Measurements from ENCODE around the gene TSACC. TPM values are rescaled to one million over a fixed set of nuclear protein-coding genes. Genes with fewer than 3 reads are reported as not detected.

Gene TSACC
- total and polyA plus RNA-seq, 9 of the 15 experiments (the other 6 are each of a cell fraction or from before 2014, with no cell fraction given): 0.45 to 7.4 (median 2.6) TPM

DNA sequence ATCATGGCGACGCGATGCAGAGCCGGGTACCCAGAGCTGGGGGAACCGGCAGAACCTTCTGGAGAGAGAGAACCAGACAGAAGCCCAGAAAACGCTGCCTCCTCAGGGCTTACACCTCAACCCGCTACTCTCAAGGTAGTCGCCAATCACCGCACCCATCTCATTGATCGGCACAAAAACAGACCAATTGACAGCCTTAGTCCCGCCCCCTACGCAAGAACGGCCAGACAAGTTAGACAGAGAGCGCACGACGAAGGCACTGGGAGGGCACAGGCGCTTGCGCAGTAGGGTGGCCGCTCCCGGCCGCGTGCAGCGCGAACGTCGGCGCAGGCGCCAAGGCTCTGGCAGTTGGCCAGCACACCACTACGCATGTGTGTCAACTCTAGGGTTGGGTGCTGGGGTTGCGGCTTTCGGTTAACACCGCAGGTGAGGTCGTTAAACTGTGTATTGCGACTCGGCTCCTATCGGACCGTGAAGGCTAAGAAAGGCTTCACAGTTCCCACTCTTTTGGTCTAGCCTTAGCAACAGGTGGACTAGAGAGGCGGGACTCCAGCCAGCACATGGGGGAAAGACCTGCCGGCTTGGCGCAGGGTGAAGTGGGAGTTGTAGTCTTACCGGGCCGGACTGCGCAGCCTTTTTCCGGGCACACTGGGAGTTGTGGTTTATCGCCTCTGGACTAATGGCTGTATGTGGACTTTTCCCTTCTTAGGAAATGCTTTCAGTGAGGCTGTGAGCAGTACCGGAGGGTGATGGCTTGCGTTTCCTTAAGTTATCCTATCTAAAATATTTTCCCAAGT lies at the start of gene TSACC, which contains the start of gene CCT3 (continued):
- TF ChIP-seq UBTF (IDR thresholded peaks at IDR 0.05; ENCODE audit: borderline replicate concordance in 1 of 2, low read depth in 2 of 2, low read length in 2 of 2) (no peak), MIER1 (IDR thresholded peaks at IDR 0.05; ENCODE audit: low read depth) (no peak), FOXA3 (CRISPR knock-in tag; conservative IDR thresholded peaks at IDR 0.05 in 1 of 2, IDR thresholded peaks at IDR 0.05 in 1 of 2) (no peak), PHF21A (IDR thresholded peaks at IDR 0.05; ENCODE audit: borderline replicate concordance, low read depth) (no peak), ELF4 (CRISPR knock-in tag; IDR thresholded peaks at IDR 0.05) (no peak), GTF2F1 (IDR thresholded peaks at IDR 0.05; ENCODE audit: low read depth, low read length) (no peak), ZNF436 (CRISPR knock-in tag; IDR thresholded peaks at IDR 0.05) (no peak), ZNF707 (CRISPR knock-in tag; conservative IDR thresholded peaks at IDR 0.05) (no peak), NCOA1 (IDR thresholded peaks at IDR 0.05; ENCODE audit: low read depth) (no peak), NFRKB (IDR thresholded peaks at IDR 0.05; ENCODE audit: low read depth) (peak; percentile 49; the same call in 1 of the 2 replicates), DLX4 (CRISPR knock-in tag; IDR thresholded peaks at IDR 0.05) (no peak)
- TF ChIP-seq, protein P1, sequence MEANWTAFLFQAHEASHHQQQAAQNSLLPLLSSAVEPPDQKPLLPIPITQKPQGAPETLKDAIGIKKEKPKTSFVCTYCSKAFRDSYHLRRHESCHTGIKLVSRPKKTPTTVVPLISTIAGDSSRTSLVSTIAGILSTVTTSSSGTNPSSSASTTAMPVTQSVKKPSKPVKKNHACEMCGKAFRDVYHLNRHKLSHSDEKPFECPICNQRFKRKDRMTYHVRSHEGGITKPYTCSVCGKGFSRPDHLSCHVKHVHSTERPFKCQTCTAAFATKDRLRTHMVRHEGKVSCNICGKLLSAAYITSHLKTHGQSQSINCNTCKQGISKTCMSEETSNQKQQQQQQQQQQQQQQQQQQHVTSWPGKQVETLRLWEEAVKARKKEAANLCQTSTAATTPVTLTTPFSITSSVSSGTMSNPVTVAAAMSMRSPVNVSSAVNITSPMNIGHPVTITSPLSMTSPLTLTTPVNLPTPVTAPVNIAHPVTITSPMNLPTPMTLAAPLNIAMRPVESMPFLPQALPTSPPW (CRISPR knock-in tag; IDR thresholded peaks at IDR 0.05): 0 out of 2 replicates have a peak, but pooled peaks have one; percentile 12
- TF ChIP-seq, protein P2, sequence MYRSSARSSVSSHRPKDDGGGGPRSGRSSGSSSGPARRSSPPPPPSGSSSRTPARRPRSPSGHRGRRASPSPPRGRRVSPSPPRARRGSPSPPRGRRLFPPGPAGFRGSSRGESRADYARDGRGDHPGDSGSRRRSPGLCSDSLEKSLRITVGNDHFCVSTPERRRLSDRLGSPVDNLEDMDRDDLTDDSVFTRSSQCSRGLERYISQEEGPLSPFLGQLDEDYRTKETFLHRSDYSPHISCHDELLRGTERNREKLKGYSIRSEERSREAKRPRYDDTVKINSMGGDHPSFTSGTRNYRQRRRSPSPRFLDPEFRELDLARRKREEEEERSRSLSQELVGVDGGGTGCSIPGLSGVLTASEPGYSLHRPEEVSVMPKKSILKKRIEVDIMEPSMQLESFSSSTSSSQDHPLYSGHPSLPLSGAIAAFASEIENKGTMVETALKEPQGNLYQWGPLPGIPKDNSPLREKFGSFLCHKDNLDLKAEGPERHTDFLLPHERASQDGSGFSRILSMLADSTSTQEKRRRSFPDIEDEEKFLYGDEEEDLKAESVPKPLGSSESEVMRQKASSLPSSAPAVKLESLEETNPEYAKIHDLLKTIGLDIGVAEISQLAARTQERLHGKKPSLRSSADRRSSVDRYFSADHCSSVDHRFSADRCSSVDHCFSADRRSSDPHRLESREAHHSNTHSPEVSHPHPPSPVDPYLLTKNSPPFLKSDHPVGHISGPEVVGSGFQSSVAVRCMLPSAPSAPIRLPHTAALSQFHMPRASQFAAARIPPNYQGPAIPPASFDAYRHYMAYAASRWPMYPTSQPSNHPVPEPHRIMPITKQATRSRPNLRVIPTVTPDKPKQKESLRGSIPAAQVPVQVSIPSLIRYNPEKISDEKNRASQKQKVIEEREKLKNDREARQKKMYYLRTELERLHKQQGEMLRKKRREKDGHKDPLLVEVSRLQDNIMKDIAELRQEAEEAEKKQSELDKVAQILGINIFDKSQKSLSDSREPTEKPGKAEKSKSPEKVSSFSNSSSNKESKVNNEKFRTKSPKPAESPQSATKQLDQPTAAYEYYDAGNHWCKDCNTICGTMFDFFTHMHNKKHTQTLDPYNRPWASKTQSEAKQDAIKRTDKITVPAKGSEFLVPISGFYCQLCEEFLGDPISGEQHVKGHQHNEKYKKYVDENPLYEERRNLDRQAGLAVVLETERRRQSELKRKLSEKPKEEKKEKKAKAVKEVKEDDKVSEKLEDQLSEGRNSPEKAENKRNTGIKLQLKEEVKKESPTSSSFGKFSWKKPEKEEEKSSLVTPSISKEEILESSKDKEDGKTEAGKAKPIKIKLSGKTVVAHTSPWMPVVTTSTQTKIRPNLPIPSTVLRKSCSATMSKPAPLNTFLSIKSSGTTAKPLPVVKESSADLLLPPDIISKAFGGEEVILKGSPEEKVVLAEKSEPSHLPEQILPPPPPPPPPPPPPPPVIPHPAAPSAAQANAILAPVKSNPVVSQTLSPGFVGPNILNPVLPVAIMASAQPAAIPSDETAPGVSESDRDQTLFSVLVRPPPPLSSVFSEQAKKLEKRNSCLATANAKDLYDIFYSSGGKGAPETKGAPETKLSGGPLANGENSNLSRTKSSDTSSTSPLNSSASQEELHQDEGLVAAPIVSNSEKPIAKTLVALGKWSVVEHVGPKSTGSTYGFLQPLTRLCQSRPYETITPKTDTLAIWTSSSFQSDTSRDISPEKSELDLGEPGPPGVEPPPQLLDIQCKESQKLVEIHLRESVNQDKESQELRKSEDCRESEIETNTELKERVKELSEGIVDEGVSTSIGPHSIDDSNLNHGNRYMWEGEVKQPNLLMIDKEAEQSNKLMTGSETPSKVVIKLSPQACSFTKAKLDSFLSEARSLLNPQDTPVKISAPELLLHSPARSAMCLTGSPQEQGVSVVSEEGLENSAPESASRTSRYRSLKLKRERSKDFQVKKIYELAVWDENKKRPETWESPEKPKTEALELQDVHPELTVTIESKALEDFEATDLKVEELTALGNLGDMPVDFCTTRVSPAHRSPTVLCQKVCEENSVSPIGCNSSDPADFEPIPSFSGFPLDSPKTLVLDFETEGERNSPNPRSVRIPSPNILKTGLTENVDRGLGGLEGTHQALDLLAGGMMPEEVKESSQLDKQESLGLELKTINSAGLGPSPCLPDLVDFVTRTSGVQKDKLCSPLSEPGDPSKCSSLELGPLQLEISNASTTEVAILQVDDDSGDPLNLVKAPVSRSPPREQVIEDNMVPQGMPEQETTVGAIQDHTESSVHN (IDR thresholded peaks at IDR 0.05; ENCODE audit: borderline replicate concordance in 1 of 2, low read depth in 1 of 2): no peak

Measured in K562 (cell line).